SKM-1 treated with dmso at 0.1 percent for 144 hours (cell line): ENCODE results near the gene RAPGEF2.
A peak's percentile ranks its signal among the peaks of the same experiment; 100 is the strongest.
"Not testable (repeated sequence)": the region's sequence is repeated elsewhere in the genome, so short reads cannot be mapped to it uniquely, and the experiment has no call there.

Experiments
- DNase-seq: peaks from one replicate; lab custom pipeline; 2025; ENCODE audit not compliant: unreplicated experiment; lab: John Stamatoyannopoulos, UW

RAPGEF2 gene

GRCh38 chr4:159235779-159236368, 133.0 kb downstream of the RAPGEF2 start:
- no peak for DNase-seq

- no peak for DNase-seq
Observed at GRCh38 chr4:159237975-159238374, 135.1 kb downstream of the RAPGEF2 start.

GRCh38 chr4:159238631-159239030, 135.8 kb downstream of the RAPGEF2 start:
- DNase-seq: no peak

GRCh38 chr4:159239629-159240028, 136.8 kb downstream of the RAPGEF2 start:
- DNase-seq: no peak

- no peak for DNase-seq
Observed at GRCh38 chr4:159240046-159240445, 137.2 kb downstream of the RAPGEF2 start.

GRCh38 chr4:159240687-159241086, 137.8 kb downstream of the RAPGEF2 start:
- no peak for DNase-seq

- DNase-seq: no peak
Observed at GRCh38 chr4:159242427-159242826, 139.5 kb downstream of the RAPGEF2 start.

GRCh38 chr4:159248384-159249178, 145.7 kb downstream of the RAPGEF2 start:
- no peak for DNase-seq

- DNase-seq: no peak
Observed at GRCh38 chr4:159250751-159251325, 148.0 kb downstream of the RAPGEF2 start.

- not testable (repeated sequence) for DNase-seq
Observed at GRCh38 chr4:159251580-159251979, 148.7 kb downstream of the RAPGEF2 start.

GRCh38 chr4:159252491-159252890, 149.6 kb downstream of the RAPGEF2 start:
- no peak for DNase-seq

GRCh38 chr4:159256037-159256436, 153.2 kb downstream of the RAPGEF2 start:
- DNase-seq: no peak

- no peak for DNase-seq
Observed at GRCh38 chr4:159258889-159259560, 156.1 kb downstream of the RAPGEF2 start.

GRCh38 chr4:159264057-159264456, 161.2 kb downstream of the RAPGEF2 start:
- DNase-seq: no peak

- no peak for DNase-seq
Observed at GRCh38 chr4:159266981-159267868, 164.3 kb downstream of the RAPGEF2 start.

- no peak for DNase-seq
Observed at GRCh38 chr4:159267869-159268285, 165.0 kb downstream of the RAPGEF2 start.

GRCh38 chr4:159268607-159269006, 165.7 kb downstream of the RAPGEF2 start:
- no peak for DNase-seq

GRCh38 chr4:159269116-159269515, 166.2 kb downstream of the RAPGEF2 start:
- DNase-seq: no peak

GRCh38 chr4:159269956-159270355, 167.1 kb downstream of the RAPGEF2 start:
- DNase-seq: no peak

GRCh38 chr4:159271856-159272255, 169.0 kb downstream of the RAPGEF2 start:
- peak; percentile 82 for DNase-seq
